Epithelial cell of esophagus (primary cell): ENCODE measurements around the gene TSPAN13.

ENCODE experiments used
- DNase-seq: peaks from one replicate; pipeline ENCODE4 v3.0.0; 2010; ENCODE audit warnings: low read depth
- H3K4me3 ChIP-seq: 2 replicates; pipeline ENCODE4 v1.5.1; 2011; ENCODE audit warnings: mild to moderate bottlenecking, low read length, control low read depth
- CTCF ChIP-seq: IDR thresholded peaks from 2 replicates; pipeline ENCODE4 v1.5.1; 2011; ENCODE audit warnings: low read depth, mild to moderate bottlenecking, low read length, control low read depth, inconsistent platforms; ENCODE audit not compliant: insufficient read depth; ENCODE audit errors: missing control alignments

Gene TSPAN13

GRCh38 chr7:16833373-16833772 is 79.8 kb downstream of the TSPAN13 start:
- DNase-seq: no peak
- H3K4me3 ChIP-seq: no peak overlapping the region
- no peak for TF ChIP-seq CTCF
